KG1 (cell line): ENCODE measurements around the gene ERMP1.
"Not testable (repeated sequence)": the region's sequence is repeated elsewhere in the genome, so short reads cannot be mapped to it uniquely, and the experiment has no call there.

Experiments
- DNase-seq: peaks from one replicate; lab custom pipeline; 2025; lab: John Stamatoyannopoulos, UW

ERMP1 gene

DNA sequence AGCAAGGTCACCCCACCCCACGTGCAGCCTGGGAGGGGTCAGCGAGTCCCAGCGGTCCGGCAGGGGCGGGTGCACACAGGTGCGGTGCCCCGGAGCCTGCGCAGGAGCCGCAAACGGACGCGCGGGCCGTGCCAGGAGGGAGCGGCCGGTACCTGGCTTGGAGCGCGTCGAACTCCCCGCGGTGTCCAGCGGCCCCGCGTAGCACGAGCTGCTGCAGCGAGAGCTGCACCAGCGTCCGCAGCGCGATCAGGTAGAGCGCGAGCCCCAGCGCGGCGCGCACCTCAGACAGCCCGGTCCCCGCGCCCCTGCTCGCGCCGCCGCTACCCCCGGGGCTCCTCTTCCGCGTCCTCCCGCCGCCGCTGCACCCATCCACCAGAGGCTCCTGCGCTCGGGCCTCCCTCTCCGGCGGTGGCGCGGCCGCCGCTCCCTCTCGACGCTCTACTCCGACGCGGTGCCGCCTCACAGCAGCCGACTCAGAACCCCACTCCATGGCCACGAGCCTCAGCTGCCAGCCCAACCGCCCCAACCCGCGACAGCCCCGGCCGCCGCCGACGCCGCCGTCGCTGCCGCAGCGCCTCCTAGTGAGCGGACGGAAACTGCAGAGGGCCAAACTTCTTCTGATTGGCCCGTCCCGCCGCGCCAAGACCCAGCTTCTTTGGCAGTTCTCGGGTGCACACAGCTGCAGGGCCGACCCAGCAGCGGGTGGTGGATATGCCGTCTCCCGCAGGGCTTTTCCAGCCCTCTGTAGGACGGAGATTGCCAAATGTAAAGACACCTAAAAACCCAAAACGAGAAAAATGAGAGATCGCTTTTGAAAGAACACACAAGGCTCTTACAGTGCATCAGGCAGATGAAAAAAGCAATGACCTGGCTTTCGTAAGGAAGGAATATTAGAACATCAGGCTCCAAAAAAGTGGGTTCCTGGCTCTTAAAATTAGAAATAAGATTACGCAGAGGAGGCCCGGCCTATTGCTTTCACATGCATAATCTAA, at the start of gene ERMP1:
Gene ERMP1 (minus strand): TSS at position 580 of the 992 bp plus-strand sequence. CDS start 90 bp downstream, at position 490.
- peak; percentile 68 for DNase-seq

- DNase-seq = not testable (repeated sequence)
Observed at GRCh38 chr9:5882244-5883012, 49.5 kb upstream of the ERMP1 start.

DNA sequence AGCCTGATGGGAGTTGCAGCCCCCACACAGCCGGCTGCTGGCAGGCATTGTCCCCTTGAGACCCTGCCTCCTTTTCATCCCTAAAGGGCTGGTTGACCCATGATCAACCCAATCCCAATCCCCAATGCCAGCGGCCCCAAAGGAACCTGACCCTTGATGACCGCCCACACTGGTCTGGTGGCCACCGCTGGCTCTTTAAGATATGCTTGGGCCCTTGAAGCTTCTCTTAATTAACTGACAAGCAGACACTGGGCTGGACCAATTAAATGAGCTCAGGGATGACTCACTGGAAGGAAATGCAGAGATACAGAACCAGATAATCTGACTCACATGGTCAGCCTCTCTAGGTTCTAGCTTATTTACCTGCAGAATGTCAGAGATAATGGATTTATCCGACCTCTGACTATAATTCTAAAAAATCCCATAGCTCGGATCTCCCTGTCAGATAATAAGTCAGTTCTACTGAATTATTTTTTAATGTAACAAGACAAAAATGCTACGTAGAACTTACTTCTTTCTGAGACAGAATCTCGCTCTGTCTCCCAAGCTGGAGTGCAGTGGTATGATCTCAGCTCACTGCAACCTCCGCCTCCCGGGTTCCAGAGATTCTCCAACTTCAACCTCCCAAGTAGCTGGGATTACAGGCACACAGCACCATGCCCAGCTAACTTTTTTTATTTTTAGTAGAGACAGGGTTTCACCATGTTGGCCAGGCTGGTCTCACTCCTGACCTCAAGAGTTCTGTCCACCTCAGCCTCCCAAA, 46.7 kb upstream of the ERMP1 start:
- DNase-seq = no peak

- DNase-seq = no peak
Observed at GRCh38 chr9:5876711-5877110, 43.8 kb upstream of the ERMP1 start.

DNA sequence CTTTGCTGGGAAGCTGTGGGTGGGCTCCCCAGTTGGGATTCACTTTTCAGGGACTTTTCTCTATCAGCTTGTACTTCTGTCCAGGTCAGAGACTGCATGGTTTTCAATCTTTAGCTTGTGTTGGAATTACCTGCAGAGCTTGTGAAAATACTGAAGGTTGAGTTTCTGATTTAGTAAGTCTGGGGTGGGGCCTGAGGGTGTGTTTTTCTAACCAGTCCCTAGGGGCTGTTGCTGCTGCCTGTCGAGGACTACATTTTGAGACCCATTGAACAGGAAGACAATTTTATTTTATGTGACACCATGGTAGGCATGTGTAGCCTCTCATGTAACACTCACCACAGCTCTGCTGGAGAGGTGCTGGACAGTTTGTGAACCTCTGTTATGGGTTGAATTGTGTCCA, 43.1 kb upstream of the ERMP1 start:
- DNase-seq = no peak

DNA sequence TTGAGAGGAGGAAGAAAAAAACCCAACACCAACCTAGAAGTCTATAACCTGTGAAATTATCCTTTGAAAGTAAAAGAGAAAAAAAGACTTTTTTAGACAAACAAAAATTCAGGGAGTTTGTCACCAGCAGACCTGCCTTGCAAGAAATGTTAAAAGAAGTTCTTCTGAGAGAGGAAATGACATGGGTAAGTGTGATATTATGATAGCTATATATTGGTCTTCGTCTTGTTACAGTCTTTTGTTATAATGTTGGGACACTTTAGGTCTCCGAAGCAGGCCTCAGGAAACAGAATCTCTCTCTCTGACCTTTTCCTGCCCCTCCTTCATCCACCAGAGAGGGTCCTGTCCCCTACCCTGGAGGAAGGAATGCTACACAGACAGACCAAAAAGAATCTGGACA, 41.1 kb upstream of the ERMP1 start:
- DNase-seq = no peak

- DNase-seq = no peak
Observed at GRCh38 chr9:5873439-5873838, 40.5 kb upstream of the ERMP1 start.

GRCh38 chr9:5872511-5872910, 39.6 kb upstream of the ERMP1 start:
- no peak for DNase-seq

- DNase-seq = no peak
Observed at GRCh38 chr9:5871785-5872184, 38.9 kb upstream of the ERMP1 start.

GRCh38 chr9:5870691-5871090, 37.8 kb upstream of the ERMP1 start:
- no peak for DNase-seq

DNA sequence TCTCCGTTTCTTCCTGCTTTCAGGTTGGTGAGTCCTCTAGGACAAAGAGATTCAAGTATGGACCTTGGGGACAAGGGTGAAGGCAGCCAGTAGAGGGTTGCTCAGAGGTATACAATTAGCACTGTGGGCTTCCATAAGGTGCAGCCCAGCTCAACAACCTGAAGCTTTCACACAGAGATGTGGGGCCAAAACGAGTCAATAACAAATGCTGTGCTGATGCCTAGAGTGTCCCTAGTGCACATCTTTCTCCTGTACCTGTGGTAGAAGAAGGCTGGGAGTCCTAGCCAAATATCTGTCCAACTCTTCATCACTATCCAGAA, 37.1 kb upstream of the ERMP1 start:
- no peak for DNase-seq

- DNase-seq = no peak
Observed at GRCh38 chr9:5869315-5870019, 36.5 kb upstream of the ERMP1 start.

- DNase-seq = no peak
Observed at GRCh38 chr9:5868235-5868634, 35.3 kb upstream of the ERMP1 start.

GRCh38 chr9:5866685-5867084, 33.8 kb upstream of the ERMP1 start:
- no peak for DNase-seq

DNA sequence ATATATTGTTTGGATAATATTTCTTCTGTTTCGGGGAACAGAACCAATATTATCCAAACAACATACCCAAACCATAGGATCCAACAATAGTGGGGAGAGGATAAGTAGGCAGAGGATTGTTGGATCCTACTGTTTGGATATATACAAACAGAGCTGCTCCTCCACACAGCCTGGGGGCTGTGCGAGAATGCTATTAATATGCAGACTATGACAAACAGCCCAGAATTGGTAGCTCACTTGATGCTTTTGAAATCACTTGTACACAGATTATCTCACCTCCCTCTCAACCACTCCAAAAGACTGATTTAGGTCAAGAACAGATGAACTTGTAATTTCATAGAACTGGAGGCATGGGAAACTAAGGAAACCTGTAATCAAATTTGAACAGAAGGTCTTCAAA, 33.4 kb upstream of the ERMP1 start:
- DNase-seq = no peak

DNA sequence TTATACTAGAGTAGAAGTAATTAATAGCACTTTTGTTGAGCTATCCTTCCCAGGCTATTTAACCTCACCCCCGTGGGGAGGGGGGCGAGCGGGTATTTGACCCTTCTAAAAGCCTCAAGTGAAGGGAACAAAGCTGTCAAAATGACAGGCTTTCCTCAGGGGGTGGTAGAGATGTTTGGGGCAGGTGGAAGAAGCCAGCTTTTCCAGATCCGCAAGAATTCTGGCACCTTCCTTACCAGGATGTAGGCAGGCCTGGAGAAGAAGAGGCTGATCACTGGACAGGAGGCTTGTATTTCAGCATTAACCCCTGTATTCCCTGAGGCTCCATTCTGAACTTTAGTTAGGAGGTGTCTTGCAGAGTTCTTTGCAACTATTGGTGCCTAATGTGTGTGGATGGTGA, 31.5 kb upstream of the ERMP1 start:
- DNase-seq = no peak

- DNase-seq = no peak
Observed at GRCh38 chr9:5863092-5863746, 30.3 kb upstream of the ERMP1 start.

DNA sequence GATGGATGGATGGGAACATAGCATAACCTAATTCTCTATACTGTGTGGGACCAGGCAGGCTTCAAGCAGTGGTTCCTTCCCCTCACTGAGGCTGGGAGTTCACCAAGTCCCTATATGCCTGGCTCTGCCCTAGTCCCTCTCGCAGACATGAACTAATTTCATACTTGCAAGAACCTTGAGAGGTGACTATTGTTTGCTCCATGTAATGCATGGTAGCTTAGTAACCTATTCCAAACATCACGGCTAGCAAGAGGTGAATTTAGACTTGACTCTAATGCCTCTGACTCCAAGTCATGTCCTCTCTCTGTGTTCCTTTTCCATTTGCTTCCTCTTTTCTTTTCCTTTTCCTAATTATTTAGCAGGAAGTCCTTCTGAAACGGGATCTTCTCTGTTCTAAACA, 25.9 kb upstream of the ERMP1 start:
- DNase-seq = no peak

- peak; percentile 27 for DNase-seq
Observed at GRCh38 chr9:5857928-5858327, 25.0 kb upstream of the ERMP1 start.

GRCh38 chr9:5854063-5854790, 21.3 kb upstream of the ERMP1 start:
- no peak for DNase-seq

GRCh38 chr9:5853617-5854016, 20.7 kb upstream of the ERMP1 start:
- DNase-seq = no peak
